Upper lobe of left lung (tissue), 6 donors: ENCODE data around the gene RAX. TPM values are rescaled to one million over a fixed set of nuclear protein-coding genes. Genes with fewer than 3 reads are reported as not detected.

Experiments
- ATAC-seq, 2 donors: fragments of 200-7000 bp; cut with Tn5 transposase; one replicate each; pipeline ENCODE4 v1.9.1; 2022; ENCODE audit warnings: mild to moderate bottlenecking in 2 of 2, moderate library complexity in 2 of 2; ENCODE audit not compliant: low FRiP score in 2 of 2
- DNase-seq, 2 donors: peaks; one replicate each; pipeline ENCODE4 v3.0.0-alpha.2; 2019 to 2020
- H3K27ac ChIP-seq, 4 donors: fragments of 200-600 bp; sonication (generic); one replicate each; pipeline ENCODE4 v1.5.1; 2016 to 2019
- H3K27me3 ChIP-seq, 4 donors: fragments of 200-600 bp; sonication (generic); one replicate each; pipeline ENCODE4 v1.5.1; 2017 to 2019
- H3K36me3 ChIP-seq, 4 donors: fragments of 200-600 bp; sonication (generic); one replicate each; pipeline ENCODE4 v1.5.1; 2016 to 2019
- H3K4me1 ChIP-seq, 4 donors: fragments of 200-600 bp; sonication (generic); one replicate each; pipeline ENCODE4 v1.5.1; 2018 to 2019
- H3K4me3 ChIP-seq, 4 donors: fragments of 200-600 bp; sonication (generic); one replicate each; pipeline ENCODE4 v1.5.1; 2017 to 2019; ENCODE audit warnings: mild to moderate bottlenecking in 2 of 4, moderate library complexity in 1 of 4
- H3K9me3 ChIP-seq, 4 donors: fragments of 200-600 bp; sonication (generic); one replicate each; pipeline ENCODE4 v1.5.1; 2018 to 2019
- EP300 ChIP-seq, 4 donors: sonication (generic); formaldehyde crosslinking; IDR thresholded peaks; one replicate each; pipeline ENCODE4 v1.5.1; 2017; ENCODE audit warnings: antibody characterized with exemption in 4 of 4, control low read depth in 2 of 4
- POLR2A ChIP-seq, 4 donors: fragments of 450-650 bp; IDR thresholded peaks; one replicate each; pipeline ENCODE4 v1.5.1; 2016 to 2017; ENCODE audit warnings: antibody characterized with exemption in 4 of 4, mild to moderate bottlenecking in 2 of 4
- POLR2AphosphoS5 ChIP-seq, 2 donors: sonication (generic); formaldehyde crosslinking; IDR thresholded peaks; one replicate each; pipeline ENCODE4 v1.5.1; 2017; ENCODE audit warnings: antibody characterized with exemption in 2 of 2
- WGBS, 2 donors: methylation state at CpG; one replicate each; pipeline ENCODE4 v1.1.5; 2017 to 2018; 5-methylcytosine and 5-hydroxymethylcytosine counted together
- total RNA-seq, 6 donors: library from RNA; depleted of rRNA in 4 of 6; stranded (reverse); fragments of >200 nt in 4 of 6; gene quantifications; one replicate each; pipeline versions ENCODE4 v1.1.0 to v1.2.1, GENCODE V29; 2016 to 2021
- TF ChIP-seq, protein P1 (sequence below), 6 experiments: fragments of 450-650 bp in 4 of 6; fragments of 200-600 bp in 2 of 6; sonication (generic) in 2 of 6; IDR thresholded peaks; one replicate each; pipeline ENCODE4 v1.5.1; 2016 to 2019; ENCODE audit warnings: antibody characterized with exemption in 6 of 6
- donor health status: DM: no; HTN: no; CAD: no; lungs with moderate emphysema.
- donor health status: DM: no; HTN: yes; CAD: no; lungs with severe emphysema.

The RAX gene
- total RNA-seq, 6 donors from 2014 or later, result not detected

GRCh38 chr18:59238385-59238784 lies 34.9 kb downstream of the RAX start:
- H3K27ac ChIP-seq, result no peak overlapping the region
- no peak for ATAC-seq
- TF ChIP-seq POLR2A (IDR thresholded peaks at IDR 0.05), result no peak
- TF ChIP-seq POLR2AphosphoS5 (IDR thresholded peaks at IDR 0.05), result no peak
- TF ChIP-seq EP300 (IDR thresholded peaks at IDR 0.05), result no peak
- TF ChIP-seq, protein P1, sequence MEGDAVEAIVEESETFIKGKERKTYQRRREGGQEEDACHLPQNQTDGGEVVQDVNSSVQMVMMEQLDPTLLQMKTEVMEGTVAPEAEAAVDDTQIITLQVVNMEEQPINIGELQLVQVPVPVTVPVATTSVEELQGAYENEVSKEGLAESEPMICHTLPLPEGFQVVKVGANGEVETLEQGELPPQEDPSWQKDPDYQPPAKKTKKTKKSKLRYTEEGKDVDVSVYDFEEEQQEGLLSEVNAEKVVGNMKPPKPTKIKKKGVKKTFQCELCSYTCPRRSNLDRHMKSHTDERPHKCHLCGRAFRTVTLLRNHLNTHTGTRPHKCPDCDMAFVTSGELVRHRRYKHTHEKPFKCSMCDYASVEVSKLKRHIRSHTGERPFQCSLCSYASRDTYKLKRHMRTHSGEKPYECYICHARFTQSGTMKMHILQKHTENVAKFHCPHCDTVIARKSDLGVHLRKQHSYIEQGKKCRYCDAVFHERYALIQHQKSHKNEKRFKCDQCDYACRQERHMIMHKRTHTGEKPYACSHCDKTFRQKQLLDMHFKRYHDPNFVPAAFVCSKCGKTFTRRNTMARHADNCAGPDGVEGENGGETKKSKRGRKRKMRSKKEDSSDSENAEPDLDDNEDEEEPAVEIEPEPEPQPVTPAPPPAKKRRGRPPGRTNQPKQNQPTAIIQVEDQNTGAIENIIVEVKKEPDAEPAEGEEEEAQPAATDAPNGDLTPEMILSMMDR (IDR thresholded peaks at IDR 0.05), result no peak
- no peaks in the 10 kb centered on the region for H3K27me3 ChIP-seq
- H3K36me3 ChIP-seq, result no peaks in the 10 kb centered on the region
- DNase-seq, result no peak
- H3K4me1 ChIP-seq, result no peaks in the 10 kb centered on the region
- H3K9me3 ChIP-seq, result no peaks in the 10 kb centered on the region
- H3K4me3 ChIP-seq, result no peak overlapping the region

- no peak for TF ChIP-seq EP300 (IDR thresholded peaks at IDR 0.05)
- TF ChIP-seq, protein P1 (IDR thresholded peaks at IDR 0.05), result no peak
- TF ChIP-seq POLR2A (IDR thresholded peaks at IDR 0.05), result no peak
- TF ChIP-seq POLR2AphosphoS5 (IDR thresholded peaks at IDR 0.05), result no peak
- whole genome bisulfite sequencing, 2 donors, result 84 to 87% methylated on average over 6 of the region's 6 CpGs
- Histone ChIP-seq H3K36me3 (no peaks in the 10 kb centered on the region), H3K4me1 (no peaks in the 10 kb centered on the region), H3K27me3 (no peaks in the 10 kb centered on the region), H3K4me3 (no peak overlapping the region), H3K9me3 (no peaks in the 10 kb centered on the region), H3K27ac (no peak overlapping the region)
- DNase-seq (no peak), ATAC-seq (no peak)
Observed at GRCh38 chr18:59233017-59233410, 40.2 kb downstream of the RAX start.

GRCh38 chr18:59232309-59233016 lies 40.8 kb downstream of the RAX start:
- DNase-seq (no peak), ATAC-seq (no peak)
- 77 to 78% methylated on average over 5 of the region's 5 CpGs for WGBS, 2 donors
- Histone ChIP-seq H3K36me3 (no peaks in the 10 kb centered on the region), H3K4me1 (no peaks in the 10 kb centered on the region), H3K27me3 (no peaks in the 10 kb centered on the region), H3K9me3 (no peaks in the 10 kb centered on the region), H3K27ac (no peak overlapping the region), H3K4me3 (no peak overlapping the region)
- TF ChIP-seq, protein P1 (IDR thresholded peaks at IDR 0.05), result no peak
- no peak for TF ChIP-seq POLR2AphosphoS5 (IDR thresholded peaks at IDR 0.05)

DNA sequence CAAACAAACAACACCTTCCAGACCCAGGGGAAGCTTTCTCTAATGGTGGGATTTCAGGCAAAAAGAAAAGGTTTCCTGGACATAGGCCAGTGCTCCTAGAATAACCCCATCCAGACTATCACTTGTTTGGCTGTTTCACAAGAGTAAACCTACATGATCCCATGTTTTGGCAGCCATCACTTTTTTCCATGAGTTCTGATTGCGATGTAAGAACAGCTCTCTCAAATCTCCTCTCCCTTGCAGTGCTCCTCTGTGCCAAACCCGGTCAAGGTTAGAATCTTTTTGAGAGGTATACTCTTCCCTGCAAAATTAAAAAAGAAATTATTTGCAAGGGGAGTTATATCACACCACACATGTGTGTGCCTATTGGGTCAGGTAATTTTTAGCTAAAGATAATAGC lies 41.4 kb downstream of the RAX start:
- H3K27me3 ChIP-seq, result no peaks in the 10 kb centered on the region
- no peak overlapping the region for H3K4me3 ChIP-seq
- DNase-seq, result no peak
- no peaks in the 10 kb centered on the region for H3K9me3 ChIP-seq
- no peak overlapping the region for H3K27ac ChIP-seq
- 89% methylated on average over 2 of the region's 2 CpGs for WGBS, 2 donors
- TF ChIP-seq EP300 (IDR thresholded peaks at IDR 0.05) (no peak), POLR2A (IDR thresholded peaks at IDR 0.05) (no peak), POLR2AphosphoS5 (IDR thresholded peaks at IDR 0.05) (no peak)
- TF ChIP-seq, protein P1 (IDR thresholded peaks at IDR 0.05), result no peak
- no peaks in the 10 kb centered on the region for H3K4me1 ChIP-seq
- H3K36me3 ChIP-seq, result no peaks in the 10 kb centered on the region
- ATAC-seq, result no peak

GRCh38 chr18:59231114-59231513 lies 42.1 kb downstream of the RAX start:
- 77 to 79% methylated on average over 5 of the region's 5 CpGs for WGBS, 2 donors
- Histone ChIP-seq H3K9me3 (no peaks in the 10 kb centered on the region), H3K36me3 (no peaks in the 10 kb centered on the region), H3K27ac (no peak overlapping the region), H3K4me3 (no peak overlapping the region), H3K27me3 (no peaks in the 10 kb centered on the region), H3K4me1 (no peaks in the 10 kb centered on the region)
- TF ChIP-seq EP300 (IDR thresholded peaks at IDR 0.05) (no peak), POLR2A (IDR thresholded peaks at IDR 0.05) (no peak), POLR2AphosphoS5 (IDR thresholded peaks at IDR 0.05) (no peak)
- TF ChIP-seq, protein P1 (IDR thresholded peaks at IDR 0.05), result no peak
- no peak for ATAC-seq
- DNase-seq, result no peak
